SK-N-MC (cell line): ENCODE data around the gene MEP1A.

Source experiments
- EZH2 ChIP-seq: fragments of 200-600 bp; sonication (generic); IDR thresholded peaks from one replicate; pipeline ENCODE4 v1.6.1; 2017; ENCODE audit warnings: antibody characterized with exemption
- FOXP2 ChIP-seq: optimal IDR thresholded peaks from 2 replicates; pipeline ENCODE3; 2011; ENCODE audit warnings: mild to moderate bottlenecking, moderate library complexity; ENCODE audit not compliant: insufficient read depth; ENCODE audit errors: extremely low read length, control extremely low read depth
- POLR2AphosphoS5 ChIP-seq: IDR thresholded peaks from 2 replicates; pipeline ENCODE4 v1.6.1; 2012; ENCODE audit warnings: mild to moderate bottlenecking, low read depth, low read length, borderline replicate concordance

- no peak for TF ChIP-seq EZH2
- no peak for TF ChIP-seq POLR2AphosphoS5
- no peak for TF ChIP-seq FOXP2
Observed at GRCh38 chr6:46888031-46888430, 94.8 kb downstream of the MEP1A start.
